ENCODE results near the gene C1QB. TPM values are rescaled to one million over a fixed set of nuclear protein-coding genes. Genes with fewer than 3 reads are reported as not detected.

C1QB gene
- total and polyA plus RNA-seq, 2 of the 8 experiments (the other 6 are each of a cell fraction or from before 2014, with no cell fraction given) = not detected

- no peak for TF ChIP-seq CREB1 (IDR thresholded peaks at IDR 0.05)
- TF ChIP-seq CTBP2 (IDR thresholded peaks at IDR 0.05; ENCODE audit: borderline replicate concordance, insufficient read depth, insufficient read length, low read length) = no peak
These were observed 9.1 kb upstream of the C1QB start (continued) for GRCh38 chr1:22643928-22644327.
